Tibial nerve (tissue), 3 donors: ENCODE measurements around the gene AGXT2.

ENCODE experiments used
- CTCF ChIP-seq, 5 experiments: fragments of 200-600 bp in 3 of 5; fragments of 450-650 bp in 2 of 5; sonication (generic) in 3 of 5; IDR thresholded peaks; one replicate each; pipeline ENCODE4 v1.5.1; 2016 to 2019; ENCODE audit warnings: antibody characterized with exemption in 5 of 5, mild to moderate bottlenecking in 3 of 5, moderate library complexity in 2 of 5
- POLR2A ChIP-seq, 2 donors: fragments of 450-650 bp; IDR thresholded peaks; one replicate each; pipeline ENCODE4 v1.6.1; 2017; ENCODE audit warnings: antibody characterized with exemption in 2 of 2, mild to moderate bottlenecking in 2 of 2, moderate library complexity in 2 of 2

GRCh38 chr5:35010676-35011075 is 37.1 kb downstream of the AGXT2 start:
- TF ChIP-seq CTCF (IDR thresholded peaks at IDR 0.05) = no peak
- no peak for TF ChIP-seq POLR2A (IDR thresholded peaks at IDR 0.05)
